Trophoblast cell (in vitro differentiated cells and primary cell): ENCODE results near the gene KRTAP17-1.

ENCODE experiments used
- DNase-seq, 2 donors: peaks; one replicate each; pipeline ENCODE4 v3.0.0-alpha.2; 2016
- H2AFZ ChIP-seq: 2 replicates; pipeline ENCODE4 v1.6.1; 2013; ENCODE audit warnings: low read length, moderate library complexity, mild to moderate bottlenecking; ENCODE audit not compliant: insufficient read depth, poor library complexity
- H2AK5ac ChIP-seq: 2 replicates; pipeline ENCODE4 v1.6.1; 2013; ENCODE audit warnings: mild to moderate bottlenecking, low read length
- H2BK120ac ChIP-seq: 2 replicates; pipeline ENCODE4 v1.6.1; 2013; ENCODE audit warnings: low read length, mild to moderate bottlenecking, moderate library complexity; ENCODE audit not compliant: insufficient read depth, poor library complexity
- H2BK12ac ChIP-seq: 2 replicates; pipeline ENCODE4 v1.6.1; 2013; ENCODE audit warnings: mild to moderate bottlenecking, low read length, moderate library complexity
- H2BK5ac ChIP-seq: 2 replicates; pipeline ENCODE4 v1.6.1; 2013; ENCODE audit warnings: low read length, low read depth, moderate library complexity, mild to moderate bottlenecking; ENCODE audit not compliant: poor library complexity
- H3K14ac ChIP-seq: 2 replicates; pipeline ENCODE4 v1.6.1; 2013; ENCODE audit warnings: mild to moderate bottlenecking, low read length
- H3K18ac ChIP-seq: 2 replicates; pipeline ENCODE4 v1.6.1; 2013; ENCODE audit warnings: mild to moderate bottlenecking, low read length
- H3K23ac ChIP-seq: 2 replicates; pipeline ENCODE4 v1.6.1; 2013; ENCODE audit warnings: low read length
- H3K27ac ChIP-seq: 2 replicates; pipeline ENCODE4 v1.5.1; 2013; ENCODE audit warnings: low read depth, mild to moderate bottlenecking, inconsistent platforms, low read length, moderate library complexity
- H3K27me3 ChIP-seq: 2 replicates; pipeline ENCODE4 v1.6.1; 2013; ENCODE audit warnings: inconsistent platforms, mild to moderate bottlenecking, low read length, moderate library complexity; ENCODE audit not compliant: insufficient read depth
- H3K36me3 ChIP-seq, 2 experiments: 1 replicate in 1 of 2; 2 replicates in 1 of 2; pipeline ENCODE4 v1.6.1; 2013; ENCODE audit warnings: low read length in 2 of 2, mild to moderate bottlenecking in 2 of 2, moderate library complexity in 1 of 2; ENCODE audit not compliant: insufficient read depth in 2 of 2, control insufficient read depth in 1 of 2
- H3K4ac ChIP-seq: 2 replicates; pipeline ENCODE4 v1.6.1; 2013; ENCODE audit warnings: low read depth, mild to moderate bottlenecking, low read length, moderate library complexity
- H3K4me1 ChIP-seq, 2 experiments: 1 replicate in 1 of 2; 2 replicates in 1 of 2; pipeline ENCODE4 v1.6.1; 2013; ENCODE audit warnings: low read length in 2 of 2, mild to moderate bottlenecking in 2 of 2, moderate library complexity in 1 of 2; ENCODE audit not compliant: insufficient read depth in 2 of 2, control insufficient read depth in 1 of 2
- H3K4me2 ChIP-seq: 2 replicates; pipeline ENCODE4 v1.6.1; 2013; ENCODE audit warnings: inconsistent platforms, mild to moderate bottlenecking, low read length, moderate library complexity
- H3K4me3 ChIP-seq: 2 replicates; pipeline ENCODE4 v1.5.1; 2013; ENCODE audit warnings: mild to moderate bottlenecking, low read depth, low read length, inconsistent platforms
- H3K79me1 ChIP-seq: one replicate; pipeline ENCODE4 v1.6.1; 2013; ENCODE audit warnings: low read length
- H3K79me2 ChIP-seq: 2 replicates; pipeline ENCODE4 v1.6.1; 2013; ENCODE audit warnings: low read length, mild to moderate bottlenecking; ENCODE audit not compliant: control insufficient read depth, insufficient read depth, poor library complexity
- H3K9ac ChIP-seq: 2 replicates; pipeline ENCODE4 v1.6.1; 2013; ENCODE audit warnings: mild to moderate bottlenecking, low read length
- H3K9me3 ChIP-seq: 2 replicates; pipeline ENCODE4 v1.6.1; 2013; ENCODE audit warnings: low read depth, mild to moderate bottlenecking, control low read depth, inconsistent platforms, low read length; ENCODE audit not compliant: insufficient read depth
- H4K12ac ChIP-seq: 2 replicates; pipeline ENCODE4 v1.6.1; 2013; ENCODE audit warnings: low read depth, mild to moderate bottlenecking, low read length, moderate library complexity
- H4K8ac ChIP-seq: 2 replicates; pipeline ENCODE4 v1.6.1; 2013; ENCODE audit warnings: low read depth, mild to moderate bottlenecking, low read length, moderate library complexity
- H4K91ac ChIP-seq: one replicate; pipeline ENCODE4 v1.6.1; 2013; ENCODE audit warnings: low read depth, mild to moderate bottlenecking, low read length, moderate library complexity
- WGBS: extraction: QIAGEN DNeasy Blood & Tissue Kit; methylation state at CpG from one replicate; pipeline ENCODE4 v1.1.7; 2013; ENCODE audit warnings: missing lambda C conversion rate; ENCODE audit not compliant: insufficient read length, insufficient coverage; ENCODE audit errors: extremely low coverage; 5-methylcytosine and 5-hydroxymethylcytosine counted together

KRTAP17-1 gene

DNA sequence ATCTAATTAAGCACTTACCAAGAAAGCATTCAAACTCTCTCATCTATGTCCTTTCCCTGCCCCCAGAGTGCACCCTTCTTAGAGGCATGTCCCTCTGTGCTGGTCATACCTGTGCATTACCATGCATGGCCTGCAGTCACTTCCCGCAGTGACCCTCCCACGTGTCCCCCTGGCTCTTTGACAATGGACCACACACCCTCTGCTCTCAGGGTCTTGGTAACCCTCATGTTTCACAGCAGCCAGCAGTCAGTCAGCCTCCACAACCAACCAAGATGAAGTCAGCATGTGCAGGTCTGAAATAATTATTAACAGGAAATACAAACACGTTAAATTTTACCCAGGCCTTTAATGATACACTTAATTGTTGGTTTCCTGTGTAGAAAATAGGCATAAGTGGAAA lies 25.0 kb upstream of the KRTAP17-1 start:
- H2BK12ac ChIP-seq, result no peak overlapping the region
- H3K9ac ChIP-seq, result no peak overlapping the region
- H3K27ac ChIP-seq, result no peak overlapping the region
- H3K4ac ChIP-seq, result no peak overlapping the region
- peak overlapping the region; percentile 25 for H2AK5ac ChIP-seq
- peaks cover 3 to 5% of the 10 kb centered on the region in 2 experiments for H3K4me1 ChIP-seq
- H4K91ac ChIP-seq, result no peak overlapping the region
- no peak overlapping the region for H3K23ac ChIP-seq
- H3K4me3 ChIP-seq, result no peak overlapping the region
- H3K9me3 ChIP-seq, result peaks cover 3% of the 10 kb centered on the region
- H3K14ac ChIP-seq, result no peak overlapping the region
- H2AFZ ChIP-seq, result no peak overlapping the region
- peak in 1 of 2 donors; percentile 35 for DNase-seq
- H4K8ac ChIP-seq, result no peak overlapping the region
- H3K18ac ChIP-seq, result no peak overlapping the region
- no peak overlapping the region for H3K4me2 ChIP-seq
- no peaks in the 10 kb centered on the region for H3K36me3 ChIP-seq
- no peak overlapping the region for H2BK5ac ChIP-seq
- H4K12ac ChIP-seq, result no peak overlapping the region
- no CpG with 5 or more reads among the region's 3 CpGs for WGBS
- H3K79me2 ChIP-seq, result peaks cover 2% of the 10 kb centered on the region
- H2BK120ac ChIP-seq, result peak overlapping the region; percentile 54
- H3K27me3 ChIP-seq, result no peaks in the 10 kb centered on the region
- H3K79me1 ChIP-seq, result peaks cover 1% of the 10 kb centered on the region

DNA sequence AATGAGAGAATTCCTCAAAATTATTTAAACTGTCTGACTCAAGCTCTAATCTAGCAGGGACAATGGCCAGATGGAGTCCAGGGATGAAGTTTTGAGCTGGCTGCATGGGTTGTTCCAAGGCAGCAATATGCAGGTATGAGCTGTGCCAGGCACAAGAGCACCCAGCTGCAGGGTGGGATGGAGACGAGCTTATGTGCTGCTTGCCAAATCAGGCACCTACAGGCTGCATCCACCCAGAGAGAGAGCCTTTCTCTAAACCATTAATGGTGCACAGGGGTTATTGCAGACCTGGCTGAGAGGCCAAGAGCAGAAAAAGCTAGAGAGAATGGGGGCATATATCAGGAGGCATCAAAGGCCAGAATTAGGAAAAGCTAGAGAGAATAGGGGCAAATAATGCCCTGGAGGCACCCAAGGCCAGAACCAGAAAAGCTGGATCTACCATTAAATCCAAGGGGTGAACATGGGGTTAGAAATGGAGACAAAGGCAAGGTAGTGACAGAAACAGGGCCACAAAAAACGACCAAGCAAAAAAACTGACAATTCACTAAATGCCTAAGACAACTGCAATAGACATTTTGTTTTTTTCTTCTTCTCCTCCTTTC lies 24.2 kb upstream of the KRTAP17-1 start:
- peak; percentile 64 to 80 for DNase-seq
- peaks cover 3 to 5% of the 10 kb centered on the region in 2 experiments for H3K4me1 ChIP-seq
- H3K18ac ChIP-seq, result no peak overlapping the region
- no peak overlapping the region for H2AK5ac ChIP-seq
- no peaks in the 10 kb centered on the region for H3K27me3 ChIP-seq
- H3K79me1 ChIP-seq, result peaks cover 1% of the 10 kb centered on the region
- WGBS, result no CpG with 5 or more reads among the region's 2 CpGs
- no peak overlapping the region for H4K91ac ChIP-seq
- H2BK120ac ChIP-seq, result no peak overlapping the region
- no peak overlapping the region for H2AFZ ChIP-seq
- H3K27ac ChIP-seq, result no peak overlapping the region
- no peak overlapping the region for H2BK12ac ChIP-seq
- H4K12ac ChIP-seq, result no peak overlapping the region
- no peak overlapping the region for H3K14ac ChIP-seq
- peaks cover 2% of the 10 kb centered on the region for H3K79me2 ChIP-seq
- no peaks in the 10 kb centered on the region for H3K36me3 ChIP-seq
- H3K9me3 ChIP-seq, result peaks cover 3% of the 10 kb centered on the region
- H4K8ac ChIP-seq, result no peak overlapping the region
- H3K9ac ChIP-seq, result no peak overlapping the region
- H2BK5ac ChIP-seq, result no peak overlapping the region
- H3K4me3 ChIP-seq, result no peak overlapping the region
- no peak overlapping the region for H3K4ac ChIP-seq
- H3K23ac ChIP-seq, result no peak overlapping the region
- no peak overlapping the region for H3K4me2 ChIP-seq

DNA sequence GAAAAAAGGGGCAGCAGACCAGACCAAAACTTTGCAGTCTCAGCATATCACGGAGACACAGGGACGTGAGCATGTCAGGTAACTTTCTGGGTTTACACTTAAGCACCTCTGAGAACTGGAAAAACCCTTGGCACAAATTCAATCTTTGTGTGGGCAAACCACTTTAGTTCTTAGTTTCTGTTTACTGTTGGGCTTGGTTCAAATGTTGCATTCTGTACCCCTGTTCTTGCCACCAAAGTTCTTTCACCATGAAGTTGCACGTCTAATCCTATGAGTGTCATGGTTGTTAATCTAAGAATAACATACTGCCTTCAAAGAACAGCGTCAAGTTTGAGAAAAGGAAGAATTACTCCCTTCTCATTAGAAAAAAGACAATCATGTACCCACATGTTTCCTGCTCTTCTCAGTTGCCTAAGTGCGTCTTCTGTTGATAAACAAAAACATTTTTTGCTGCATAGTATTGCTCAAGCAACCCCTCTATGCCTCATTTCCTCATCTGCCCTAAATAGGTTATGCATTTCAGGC lies 23.5 kb upstream of the KRTAP17-1 start:
- no peak overlapping the region for H4K12ac ChIP-seq
- DNase-seq, result peak in 1 of 2 donors; percentile 78
- no peak overlapping the region for H3K27ac ChIP-seq
- WGBS, result no CpG with 5 or more reads among the region's 5 CpGs
- H3K9me3 ChIP-seq, result peaks cover 3% of the 10 kb centered on the region
- no peak overlapping the region for H2AK5ac ChIP-seq
- no peak overlapping the region for H2BK12ac ChIP-seq
- no peaks in the 10 kb centered on the region for H3K36me3 ChIP-seq
- no peak overlapping the region for H4K91ac ChIP-seq
- H2BK120ac ChIP-seq, result no peak overlapping the region
- peaks cover 2% of the 10 kb centered on the region for H3K79me2 ChIP-seq
- no peak overlapping the region for H3K4me2 ChIP-seq
- H3K4me3 ChIP-seq, result no peak overlapping the region
- H3K79me1 ChIP-seq, result peaks cover 1% of the 10 kb centered on the region
- H3K27me3 ChIP-seq, result no peaks in the 10 kb centered on the region
- no peak overlapping the region for H3K18ac ChIP-seq
- no peak overlapping the region for H2BK5ac ChIP-seq
- no peak overlapping the region for H4K8ac ChIP-seq
- H3K23ac ChIP-seq, result no peak overlapping the region
- H3K14ac ChIP-seq, result no peak overlapping the region
- no peak overlapping the region for H3K9ac ChIP-seq
- H2AFZ ChIP-seq, result no peak overlapping the region
- H3K4ac ChIP-seq, result no peak overlapping the region
- H3K4me1 ChIP-seq, result peaks cover 3 to 5% of the 10 kb centered on the region in 2 experiments

DNA sequence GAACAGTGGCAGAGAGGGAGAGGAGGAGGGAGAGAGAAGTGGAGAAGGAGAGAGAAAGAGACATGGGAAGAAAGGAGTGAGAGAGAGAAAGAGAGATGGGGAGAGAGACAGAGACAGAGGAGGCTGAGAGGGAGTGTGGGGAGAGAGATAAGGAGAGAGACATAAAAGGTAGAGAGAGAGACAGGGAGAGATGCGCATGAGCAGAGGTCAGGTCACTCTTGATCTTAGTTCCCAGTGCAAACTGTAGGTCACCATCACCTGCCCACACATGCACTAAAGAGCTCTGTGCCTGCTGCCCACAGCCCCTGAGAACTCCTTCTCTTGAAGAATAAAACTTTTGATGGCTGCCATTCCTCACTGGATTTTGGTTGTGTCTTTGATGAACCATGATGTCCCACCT lies 20.2 kb upstream of the KRTAP17-1 start:
- H3K79me2 ChIP-seq, result peaks cover 2% of the 10 kb centered on the region
- no peak overlapping the region for H3K18ac ChIP-seq
- DNase-seq, result no peak
- no peak overlapping the region for H4K91ac ChIP-seq
- H3K4me3 ChIP-seq, result no peak overlapping the region
- no peak overlapping the region for H4K12ac ChIP-seq
- H3K9ac ChIP-seq, result no peak overlapping the region
- H3K27me3 ChIP-seq, result no peaks in the 10 kb centered on the region
- WGBS, result no CpG with 5 or more reads among the region's 1 CpG
- H3K36me3 ChIP-seq, result no peaks in the 10 kb centered on the region
- H2BK5ac ChIP-seq, result no peak overlapping the region
- no peak overlapping the region for H4K8ac ChIP-seq
- H3K4me2 ChIP-seq, result no peak overlapping the region
- H3K9me3 ChIP-seq, result no peaks in the 10 kb centered on the region
- no peak overlapping the region for H3K23ac ChIP-seq
- H2AFZ ChIP-seq, result no peak overlapping the region
- no peak overlapping the region for H2BK120ac ChIP-seq
- H3K27ac ChIP-seq, result no peak overlapping the region
- no peak overlapping the region for H3K14ac ChIP-seq
- no peak overlapping the region for H2BK12ac ChIP-seq
- peaks cover 3 to 5% of the 10 kb centered on the region in 2 experiments for H3K4me1 ChIP-seq
- no peak overlapping the region for H3K4ac ChIP-seq
- no peak overlapping the region for H2AK5ac ChIP-seq
- peaks cover 1% of the 10 kb centered on the region for H3K79me1 ChIP-seq
